OCI-LY7 (cell line): Measurements from ENCODE around the gene PC. TPM values are rescaled to one million over a fixed set of nuclear protein-coding genes. Genes with fewer than 3 reads are reported as not detected.

Source experiments
- BruUV-seq: library from RNA; stranded (reverse); fragments of 400-500 nt; replicated peaks from 2 replicates; lab custom pipeline; 2021; lab: Mats Ljungman, UMichigan
- CTCF ChIA-PET: fragments of 300-600 bp; sonication (Branson Sonifier 250); formaldehyde crosslinking; loops from one replicate; lab custom pipeline; 2022; ENCODE audit warnings: antibody characterized with exemption; ENCODE audit not compliant: unreplicated experiment; lab: Charles Lee
- POLR2A ChIA-PET: fragments of 300-600 bp; sonication (Branson Sonifier 250); formaldehyde crosslinking; loops from one replicate; lab custom pipeline; 2022; ENCODE audit warnings: antibody characterized with exemption; lab: Charles Lee
- DNase-seq: peaks from one replicate; pipeline ENCODE4 v3.0.0-alpha.2; 2015; ENCODE audit warnings: low spot score
- H2AFZ ChIP-seq: fragments of 200-600 bp; sonication (generic), shearing (Covaris generic); 2 replicates; pipeline ENCODE4 v1.6.1; 2014; ENCODE audit warnings: mild to moderate bottlenecking, antibody characterized with exemption, low read length, moderate library complexity
- H3K27ac ChIP-seq: fragments of 200-600 bp; sonication (generic); 2 replicates; pipeline ENCODE4 v1.5.1; 2014; ENCODE audit warnings: mixed run types, low read depth, mild to moderate bottlenecking, moderate library complexity, low read length, inconsistent platforms; ENCODE audit not compliant: poor library complexity, severe bottlenecking
- H3K36me3 ChIP-seq: fragments of 200-600 bp; sonication (generic); 2 replicates; pipeline ENCODE4 v1.6.1; 2014; ENCODE audit warnings: mild to moderate bottlenecking, antibody characterized with exemption, low read length, moderate library complexity, mixed read lengths; ENCODE audit not compliant: insufficient read depth
- H3K4me1 ChIP-seq: fragments of 200-600 bp; sonication (generic); 2 replicates; pipeline ENCODE4 v1.5.1; 2014; ENCODE audit warnings: mild to moderate bottlenecking, low read length; ENCODE audit not compliant: insufficient read depth, poor library complexity, severe bottlenecking
- H3K4me2 ChIP-seq: fragments of 200-600 bp; sonication (generic); 2 replicates; pipeline ENCODE4 v1.6.1; 2014; ENCODE audit warnings: mild to moderate bottlenecking, low read length
- H3K4me3 ChIP-seq: fragments of 200-600 bp; sonication (generic); 2 replicates; pipeline ENCODE4 v1.5.1; 2014; ENCODE audit warnings: mild to moderate bottlenecking, low read depth, low read length; ENCODE audit not compliant: poor library complexity, severe bottlenecking
- H3K79me2 ChIP-seq: fragments of 200-600 bp; sonication (generic); 2 replicates; pipeline ENCODE4 v1.6.1; 2016; ENCODE audit warnings: low read depth, mild to moderate bottlenecking, low read length, moderate library complexity, mixed read lengths; ENCODE audit not compliant: insufficient read depth
- H3K9me2 ChIP-seq: fragments of 200-600 bp; sonication (generic); 2 replicates; pipeline ENCODE4 v1.6.1; 2016; ENCODE audit warnings: mild to moderate bottlenecking, low read length, mixed read lengths; ENCODE audit not compliant: insufficient read depth
- H3K9me3 ChIP-seq: fragments of 200-600 bp; sonication (generic); 2 replicates; pipeline ENCODE4 v1.6.1; 2014; ENCODE audit warnings: mild to moderate bottlenecking, mixed run types, low read length, mixed read lengths
- H4K20me1 ChIP-seq: fragments of 200-600 bp; sonication (generic); 2 replicates; pipeline ENCODE4 v1.6.1; 2014; ENCODE audit warnings: mild to moderate bottlenecking, antibody characterized with exemption, low read length, moderate library complexity, mixed read lengths; ENCODE audit not compliant: insufficient read depth
- CTCF ChIP-seq: fragments of 200-600 bp; sonication (generic); conservative IDR thresholded peaks from 2 replicates; pipeline ENCODE4 v1.5.1; 2014; ENCODE audit warnings: mild to moderate bottlenecking, antibody characterized with exemption, low read length, moderate library complexity, mixed read lengths
- EZH2phosphoT487 ChIP-seq: fragments of 200-600 bp; sonication (generic); IDR thresholded peaks from 2 replicates; pipeline ENCODE4 v1.6.1; 2018; ENCODE audit warnings: low read depth, borderline replicate concordance, mild to moderate bottlenecking, mixed run types, antibody characterized with exemption, low read length, moderate library complexity, mixed read lengths
- intact Hi-C: fragments of 100-400 bp; cut with micrococcal nuclease; formaldehyde crosslinking; loops from one replicate; pipeline ENCODE4 v1.10.0; 2022; ENCODE audit not compliant: unreplicated experiment
- total RNA-seq, 2 experiments: library from RNA; depleted of rRNA in 1 of 2; stranded (reverse); fragments of >200 nt in 1 of 2; shearing (Covaris generic) in 1 of 2; gene quantifications; 2 replicates each; pipeline ENCODE4 v1.2.3, GENCODE V29; 2014 to 2022

PC gene
- total RNA-seq, 2 experiments from 2014 or later = 10.4 to 12.7 TPM

GRCh38 chr11:67002297-67002913 is 44.2 kb upstream of the PC start:
- no peaks in the 10 kb centered on the region for H3K36me3 ChIP-seq
- H3K4me1 ChIP-seq = peaks cover 12% of the 10 kb centered on the region
- no peaks in the 10 kb centered on the region for H3K79me2 ChIP-seq
- no peak overlapping the region for H3K4me2 ChIP-seq
- H3K4me3 ChIP-seq = no peak overlapping the region
- ChIA-PET POLR2A (no interaction called here), CTCF (interaction anchor here (1.1 kb wide), 1 partner anchor 18 kb away, joined by 3 read pairs; no protein-coding TSS in a partner anchor)
- BruUV-seq = no TSS peak
- no peak for TF ChIP-seq EZH2phosphoT487
- no peak for TF ChIP-seq CTCF
- peaks cover 6% of the 10 kb centered on the region; the same call in 1 of the 2 replicates for H3K9me3 ChIP-seq
- no peak for DNase-seq
- no peak overlapping the region for H3K27ac ChIP-seq
- H4K20me1 ChIP-seq = no peaks in the 10 kb centered on the region
- intact Hi-C loops = no loop called here
- no peak overlapping the region for H2AFZ ChIP-seq
- H3K9me2 ChIP-seq = no peaks in the 10 kb centered on the region

GRCh38 chr11:67001332-67001731 is 43.1 kb upstream of the PC start:
- no TSS peak for BruUV-seq

More at GRCh38 chr11:67001332-67001731, 43.1 kb upstream of the PC start:
- H3K27ac ChIP-seq = no peak overlapping the region
- no peak overlapping the region for H3K4me3 ChIP-seq
- no peaks in the 10 kb centered on the region for H3K9me3 ChIP-seq
- H2AFZ ChIP-seq = no peak overlapping the region
- no peak overlapping the region for H3K4me2 ChIP-seq
- H3K9me2 ChIP-seq = no peaks in the 10 kb centered on the region
- DNase-seq = no peak
- ChIA-PET CTCF (interaction anchor here (0.6 to 1.1 kb wide), 2 partner anchors 20 to 122 kb away, joined by 3 to 4 read pairs; no protein-coding TSS in a partner anchor), POLR2A (interaction anchor here (0.8 kb wide), 1 partner anchor 79 kb away, joined by 3 read pairs; no protein-coding TSS in a partner anchor)
- intact Hi-C loops = no loop called here
- H3K79me2 ChIP-seq = no peaks in the 10 kb centered on the region
- H3K36me3 ChIP-seq = no peaks in the 10 kb centered on the region
- H3K4me1 ChIP-seq = peaks cover 3% of the 10 kb centered on the region
- H4K20me1 ChIP-seq = no peaks in the 10 kb centered on the region
- TF ChIP-seq EZH2phosphoT487 (no peak), CTCF (no peak)
